Liver (tissue), 9 donors: ENCODE results near the gene ARHGAP19. TPM values are rescaled to one million over a fixed set of nuclear protein-coding genes. Genes with fewer than 3 reads are reported as not detected.

Experiments used
- DNase-seq: peaks from one replicate; pipeline ENCODE4 v3.0.0-alpha.2; 2017; ENCODE audit warnings: low spot score
- H3K27ac ChIP-seq, 2 donors: one replicate each; pipeline ENCODE4 v1.7.0; 2013; ENCODE audit warnings: inconsistent platforms in 2 of 2, low read length in 2 of 2, control low read depth in 1 of 2, low read depth in 1 of 2, mild to moderate bottlenecking in 1 of 2
- H3K27me3 ChIP-seq, 4 donors: one replicate each; pipeline versions ENCODE4 v1.6.1 to v1.7.0; 2013; ENCODE audit warnings: low read length in 3 of 4, inconsistent platforms in 1 of 4, mild to moderate bottlenecking in 1 of 4, moderate library complexity in 1 of 4; ENCODE audit not compliant: control insufficient read depth in 4 of 4, insufficient read depth in 4 of 4
- H3K36me3 ChIP-seq, 4 donors: one replicate each; pipeline versions ENCODE4 v1.6.1 to v1.7.0; 2013; ENCODE audit warnings: low read length in 3 of 4, mild to moderate bottlenecking in 3 of 4, low read depth in 1 of 4, moderate library complexity in 1 of 4; ENCODE audit not compliant: control insufficient read depth in 4 of 4, insufficient read depth in 3 of 4
- H3K4me1 ChIP-seq, 4 donors: one replicate each; pipeline versions ENCODE4 v1.6.1 to v1.7.0; 2013; ENCODE audit warnings: low read length in 3 of 4, mild to moderate bottlenecking in 3 of 4, moderate library complexity in 1 of 4; ENCODE audit not compliant: control insufficient read depth in 4 of 4, insufficient read depth in 4 of 4
- H3K4me3 ChIP-seq, 3 donors: one replicate each; pipeline versions ENCODE4 v1.6.1 to v1.7.0; 2013; ENCODE audit warnings: low read length in 3 of 3, control low read depth in 1 of 3, low read depth in 1 of 3, mild to moderate bottlenecking in 1 of 3
- H3K9ac ChIP-seq, 2 donors: one replicate each; pipeline ENCODE4 v1.7.0; 2013; ENCODE audit warnings: low read length in 2 of 2, mild to moderate bottlenecking in 2 of 2, moderate library complexity in 2 of 2, control low read depth in 1 of 2, low read depth in 1 of 2
- H3K9me3 ChIP-seq, 4 donors: one replicate each; pipeline versions ENCODE4 v1.6.1 to v1.7.0; 2013; ENCODE audit warnings: low read length in 3 of 4; ENCODE audit not compliant: control insufficient read depth in 4 of 4
- CTCF ChIP-seq: fragments of 150-350 bp; IDR thresholded peaks from 2 replicates; pipeline ENCODE4 v1.5.1; 2017; ENCODE audit warnings: improper control_type of control experiment, low read depth, low read length; ENCODE audit not compliant: missing input control
- EGR1 ChIP-seq, 2 donors: IDR thresholded peaks; 2 replicates each; pipeline ENCODE4 v1.6.1; 2016 to 2018; ENCODE audit warnings: antibody characterized with exemption in 2 of 2, low read depth in 2 of 2
- FOXA1 ChIP-seq: IDR thresholded peaks from 2 replicates; pipeline ENCODE4 v1.6.1; 2016; ENCODE audit warnings: antibody characterized with exemption
- FOXA2 ChIP-seq: IDR thresholded peaks from 2 replicates; pipeline ENCODE4 v1.6.1; 2016; ENCODE audit warnings: antibody characterized with exemption
- HNF4A ChIP-seq, 2 donors: conservative IDR thresholded peaks; 2 replicates each; pipeline ENCODE4 v1.6.1; 2016; ENCODE audit warnings: antibody characterized with exemption in 2 of 2, mild to moderate bottlenecking in 2 of 2
- HNF4G ChIP-seq: IDR thresholded peaks from 2 replicates; pipeline ENCODE4 v1.6.1; 2016; ENCODE audit warnings: antibody characterized with exemption
- JUND ChIP-seq, 2 donors: IDR thresholded peaks; 2 replicates each; pipeline ENCODE4 v1.6.1; 2016; ENCODE audit warnings: antibody characterized with exemption in 2 of 2
- NR2F2 ChIP-seq: IDR thresholded peaks from 2 replicates; pipeline ENCODE4 v1.6.1; 2016; ENCODE audit warnings: antibody characterized with exemption
- RAD21 ChIP-seq, 2 donors: IDR thresholded peaks; 2 replicates each; pipeline ENCODE4 v1.6.1; 2016; ENCODE audit warnings: antibody characterized with exemption in 2 of 2, mild to moderate bottlenecking in 2 of 2
- RXRA ChIP-seq, 2 donors: IDR thresholded peaks; 2 replicates each; pipeline ENCODE4 v1.6.1; 2017 to 2018; ENCODE audit warnings: antibody characterized with exemption in 2 of 2, mild to moderate bottlenecking in 1 of 2
- SP1 ChIP-seq: IDR thresholded peaks from 2 replicates; pipeline ENCODE4 v1.6.1; 2018; ENCODE audit warnings: antibody characterized with exemption, mild to moderate bottlenecking
- TAF1 ChIP-seq: conservative IDR thresholded peaks from 2 replicates; pipeline ENCODE4 v1.6.1; 2016; ENCODE audit warnings: antibody characterized with exemption, mild to moderate bottlenecking
- YY1 ChIP-seq: IDR thresholded peaks from 2 replicates; pipeline ENCODE4 v1.6.1; 2016; ENCODE audit warnings: antibody characterized with exemption, mild to moderate bottlenecking
- ZBTB33 ChIP-seq: IDR thresholded peaks from 2 replicates; pipeline ENCODE4 v1.6.1; 2016; ENCODE audit warnings: antibody characterized with exemption
- WGBS: extraction: QIAGEN DNeasy Blood & Tissue Kit; methylation state at CpG from one replicate; pipeline ENCODE4 v1.1.7; 2013; 5-methylcytosine and 5-hydroxymethylcytosine counted together
- polyA plus RNA-seq, 2 donors: library from polyadenylated mRNA; stranded (reverse) in 1 of 2; unstranded in 1 of 2; fragments of 200-250 nt in 1 of 2; fragments of >200 nt in 1 of 2; fragmentation: Nextera tagmentation in 1 of 2; extraction: Ambion mirVana in 1 of 2; gene quantifications; one replicate each; pipeline versions ENCODE4 v1.2.1 to v1.2.3, GENCODE V29; 2013 to 2015
- total RNA-seq, 2 donors: library from RNA; depleted of rRNA; stranded (reverse); fragments of >200 nt; gene quantifications; one replicate each; pipeline ENCODE4 v1.2.3, GENCODE V29; 2014
- TF ChIP-seq, protein P1 (sequence below): IDR thresholded peaks from 2 replicates; pipeline ENCODE4 v1.6.1; 2016; ENCODE audit warnings: antibody characterized with exemption
- TF ChIP-seq, protein P2 (sequence below): IDR thresholded peaks from 2 replicates; pipeline ENCODE4 v1.6.1; 2016; ENCODE audit warnings: antibody characterized with exemption
- donor health status: healthy.
- donor health status: healthy.
- donor health status: healthy.
- donor health status: healthy.
- donor health status: healthy.

ARHGAP19 gene
- total and polyA plus RNA-seq, 4 donors, result 1.6 to 23.4 (median 3.6) TPM

DNA sequence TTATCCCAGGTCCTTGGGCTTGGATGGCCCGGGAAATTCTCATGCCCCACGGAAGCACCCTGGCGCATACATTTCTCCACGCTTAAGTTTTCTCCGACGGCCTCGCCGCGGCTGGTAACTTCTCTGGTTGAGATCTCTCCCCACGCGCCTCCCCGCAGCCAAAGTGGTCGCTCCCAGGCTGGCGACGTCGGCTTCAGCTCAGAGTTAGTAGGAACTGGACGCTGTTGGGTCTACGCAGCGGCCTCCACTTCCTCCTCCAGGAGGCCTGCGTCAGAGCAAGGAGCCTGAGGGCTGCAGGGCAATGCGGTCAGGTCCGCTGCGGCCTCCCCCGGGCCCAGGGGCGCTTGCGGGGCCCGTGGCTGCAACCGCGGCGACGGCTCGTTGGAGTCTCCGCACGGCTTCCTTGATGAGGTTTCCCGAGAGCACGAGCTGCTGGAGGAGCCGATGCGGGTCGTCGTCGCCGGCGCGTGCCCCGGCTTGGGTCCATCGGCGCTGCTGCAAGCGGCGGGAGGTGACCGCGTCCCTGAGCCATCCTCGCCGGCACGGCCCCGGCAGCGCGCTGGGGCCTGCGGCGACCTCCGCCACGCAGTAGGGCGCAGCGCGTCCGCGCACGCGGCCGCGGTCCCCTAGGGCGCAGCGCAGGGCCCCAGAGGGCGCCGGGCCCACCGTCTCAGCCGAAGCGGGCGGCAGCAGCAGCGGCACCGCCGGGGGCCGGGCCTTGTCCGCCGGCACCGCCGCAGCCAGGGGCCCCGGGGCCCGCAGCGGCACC is 41.3 kb upstream of the ARHGAP19 start:
- TF ChIP-seq RAD21 (IDR thresholded peaks at IDR 0.05) (no peak), FOXA1 (no peak), FOXA2 (no peak), RXRA (IDR thresholded peaks at IDR 0.05) (no peak), HNF4A (conservative IDR thresholded peaks at IDR 0.05) (no peak), CTCF (no peak), HNF4G (no peak), JUND (IDR thresholded peaks at IDR 0.05) (no peak), ZBTB33 (no peak), YY1 (no peak), NR2F2 (no peak), SP1 (no peak)
- TF ChIP-seq, protein P1, sequence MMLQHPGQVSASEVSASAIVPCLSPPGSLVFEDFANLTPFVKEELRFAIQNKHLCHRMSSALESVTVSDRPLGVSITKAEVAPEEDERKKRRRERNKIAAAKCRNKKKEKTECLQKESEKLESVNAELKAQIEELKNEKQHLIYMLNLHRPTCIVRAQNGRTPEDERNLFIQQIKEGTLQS, result no peak
- TF ChIP-seq, protein P2, sequence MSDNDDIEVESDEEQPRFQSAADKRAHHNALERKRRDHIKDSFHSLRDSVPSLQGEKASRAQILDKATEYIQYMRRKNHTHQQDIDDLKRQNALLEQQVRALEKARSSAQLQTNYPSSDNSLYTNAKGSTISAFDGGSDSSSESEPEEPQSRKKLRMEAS, result no peak
- Histone ChIP-seq H3K36me3 (no peaks in the 10 kb centered on the region), H3K9me3 (no peaks in the 10 kb centered on the region), H3K4me3 (peak overlapping the region; percentile 78 to 88 (median 84)), H3K4me1 (peaks cover 9 to 32% (median 23%) of the 10 kb centered on the region in 4 donors), H3K27ac (peak overlapping the region; percentile 90 to 95), H3K9ac (peak overlapping the region; percentile 79 to 98), H3K27me3 (no peaks in the 10 kb centered on the region)
- WGBS, result under 1% methylated on average over 89 of the region's 89 CpGs
- DNase-seq, result peak; percentile 60

- Histone ChIP-seq H3K27ac (peak overlapping the region; percentile 90 to 95), H3K4me3 (peak overlapping the region; percentile 78 to 87 (median 84)), H3K36me3 (no peaks in the 10 kb centered on the region), H3K9me3 (no peaks in the 10 kb centered on the region), H3K4me1 (peaks cover 12 to 36% (median 27%) of the 10 kb centered on the region in 4 donors), H3K27me3 (no peaks in the 10 kb centered on the region), H3K9ac (peak overlapping the region; percentile 79 to 98)
- 2% methylated on average over 7 of the region's 7 CpGs for WGBS
- TF ChIP-seq EGR1 (IDR thresholded peaks at IDR 0.05; ENCODE audit: low read depth in 2 of 2), result no peak
- TF ChIP-seq, protein P2, result no peak
- no peak for TF ChIP-seq CTCF
- TF ChIP-seq RXRA (IDR thresholded peaks at IDR 0.05), result no peak
- no peak for TF ChIP-seq SP1
- TF ChIP-seq ZBTB33, result no peak
- no peak for TF ChIP-seq NR2F2
- TF ChIP-seq RAD21 (IDR thresholded peaks at IDR 0.05), result no peak
- TF ChIP-seq, protein P1, result no peak
- no peak for TF ChIP-seq HNF4A (conservative IDR thresholded peaks at IDR 0.05)
- TF ChIP-seq YY1, result no peak
- TF ChIP-seq JUND (IDR thresholded peaks at IDR 0.05), result no peak
- no peak for TF ChIP-seq FOXA1
- no peak for TF ChIP-seq FOXA2
- TF ChIP-seq HNF4G, result no peak
- no peak for TF ChIP-seq TAF1
- no peak for DNase-seq
Measured at GRCh38 chr10:97333351-97333600, 40.8 kb upstream of the ARHGAP19 start.
